Stimulated activated CD4-positive, alpha-beta T cell treated with anti-CD3 and anti-CD28 coated beads, Interleukin-2, amount 100 ng/mL, for 24 hours (primary cell): Measurements from ENCODE around the gene TXNL1.
A peak's percentile ranks its signal among the peaks of the same experiment; 100 is the strongest.
"Not testable (repeated sequence)": the region's sequence is repeated elsewhere in the genome, so short reads cannot be mapped to it uniquely, and the experiment has no call there.

Source experiments
- DNase-seq, 2 donors: peaks; one replicate each; pipeline ENCODE4 v3.0.0-alpha.2; 2020

TXNL1 gene

GRCh38 chr18:56643381-56643780 lies 5.0 kb upstream of the TXNL1 start:
- DNase-seq: no peak

- DNase-seq: no peak
Measured at GRCh38 chr18:56641714-56642337, 3.4 kb upstream of the TXNL1 start.

- no peak for DNase-seq
Measured at GRCh38 chr18:56639571-56639970, 1.2 kb upstream of the TXNL1 start.

GRCh38 chr18:56639104-56639381 lies 651 bp upstream of the TXNL1 start:
- no peak for DNase-seq

- peak in 1 of 2 donors; percentile 24 for DNase-seq
Measured at GRCh38 chr18:56637711-56638231, 621 bp downstream of the TXNL1 start.

GRCh38 chr18:56637176-56637575 lies 1.2 kb downstream of the TXNL1 start:
- no peak for DNase-seq

GRCh38 chr18:56635007-56635406 lies 3.4 kb downstream of the TXNL1 start:
- no peak for DNase-seq

GRCh38 chr18:56632070-56633022 lies 6.0 kb downstream of the TXNL1 start:
- DNase-seq: no peak

GRCh38 chr18:56627991-56628390 lies 10.4 kb downstream of the TXNL1 start:
- DNase-seq: no peak

GRCh38 chr18:56615738-56616520 lies 22.5 kb downstream of the TXNL1 start:
- DNase-seq: no peak

- no peak for DNase-seq
Measured at GRCh38 chr18:56606618-56607017, 31.8 kb downstream of the TXNL1 start.

GRCh38 chr18:56598422-56598821 lies 40.0 kb downstream of the TXNL1 start:
- no peak for DNase-seq

GRCh38 chr18:56593906-56594305 lies 44.5 kb downstream of the TXNL1 start:
- no peak for DNase-seq

GRCh38 chr18:56580026-56580425 lies 58.4 kb downstream of the TXNL1 start:
- no peak for DNase-seq

GRCh38 chr18:56579451-56579850 lies 58.9 kb downstream of the TXNL1 start:
- DNase-seq: no peak

- no peak for DNase-seq
Measured at GRCh38 chr18:56576826-56577573, 61.4 kb downstream of the TXNL1 start.

GRCh38 chr18:56575819-56576663 lies 62.4 kb downstream of the TXNL1 start:
- no peak for DNase-seq

GRCh38 chr18:56574861-56575260 lies 63.5 kb downstream of the TXNL1 start:
- DNase-seq: no peak

GRCh38 chr18:56572267-56572666 lies 66.1 kb downstream of the TXNL1 start:
- not testable (repeated sequence) for DNase-seq

- no peak for DNase-seq
Measured at GRCh38 chr18:56570978-56571377, 67.4 kb downstream of the TXNL1 start.

GRCh38 chr18:56569416-56569815 lies 69.0 kb downstream of the TXNL1 start:
- no peak for DNase-seq

- DNase-seq: no peak
Measured at GRCh38 chr18:56568986-56569385, 69.4 kb downstream of the TXNL1 start.
